GM23338 (cell line): ENCODE results near the gene VSTM2L. TPM values are rescaled to one million over a fixed set of nuclear protein-coding genes. Genes with fewer than 3 reads are reported as not detected.

Experiments
- ATAC-seq: fragments of 200-7000 bp; cut with Tn5 transposase; 3 replicates; pipeline ENCODE4 v1.9.1; 2020
- DNase-seq: peaks from one replicate; pipeline ENCODE4 v3.0.0-alpha.2; 2015; ENCODE audit warnings: low spot score
- H2AFZ ChIP-seq: fragments of 200-600 bp; sonication (generic); 2 replicates; pipeline ENCODE4 v1.8.0; 2016; ENCODE audit warnings: antibody characterized with exemption, mild to moderate bottlenecking, moderate library complexity
- H3F3A ChIP-seq: fragments of 200-600 bp; sonication (generic); replicated peaks from 2 replicates; pipeline ENCODE4 v1.8.0; 2017; ENCODE audit warnings: antibody characterized with exemption, mixed run types, low read depth
- H3K27ac ChIP-seq: fragments of 200-600 bp; sonication (generic); 2 replicates; pipeline ENCODE4 v1.6.1; 2016; ENCODE audit warnings: low read depth
- H3K27me3 ChIP-seq: fragments of 200-600 bp; sonication (generic); 2 replicates; pipeline ENCODE4 v1.8.0; 2016; ENCODE audit warnings: mild to moderate bottlenecking, mixed run types, moderate library complexity; ENCODE audit not compliant: insufficient read depth
- H3K36me3 ChIP-seq: fragments of 200-600 bp; sonication (generic); 2 replicates; pipeline ENCODE4 v1.8.0; 2016; ENCODE audit warnings: mild to moderate bottlenecking; ENCODE audit not compliant: insufficient read depth
- H3K4me1 ChIP-seq: fragments of 200-600 bp; sonication (generic); 2 replicates; pipeline ENCODE4 v1.8.0; 2016; ENCODE audit warnings: mild to moderate bottlenecking, moderate library complexity; ENCODE audit not compliant: insufficient read depth
- H3K4me2 ChIP-seq: fragments of 200-600 bp; sonication (generic); 2 replicates; pipeline ENCODE4 v1.7.1; 2017; ENCODE audit warnings: mixed run types
- H3K4me3 ChIP-seq: fragments of 200-600 bp; sonication (generic); 2 replicates; pipeline ENCODE4 v1.6.1; 2016; ENCODE audit warnings: mixed run types
- H3K79me2 ChIP-seq: fragments of 200-600 bp; sonication (generic); replicated peaks from 2 replicates; pipeline ENCODE4 v1.8.0; 2017; ENCODE audit warnings: mild to moderate bottlenecking; ENCODE audit not compliant: insufficient read depth
- H3K9me2 ChIP-seq: fragments of 200-600 bp; sonication (generic); 2 replicates; pipeline ENCODE4 v1.8.0; 2017; ENCODE audit not compliant: insufficient read depth
- H4K20me1 ChIP-seq: fragments of 200-600 bp; sonication (generic); replicated peaks from 2 replicates; pipeline ENCODE4 v1.8.0; 2017; ENCODE audit warnings: mild to moderate bottlenecking; ENCODE audit not compliant: insufficient read depth
- H3K27ac Mint-ChIP-seq: 2 replicates; pipeline ENCODE4 v1.8.0; 2020; ENCODE audit warnings: inconsistent platforms, mild to moderate bottlenecking, moderate library complexity, mixed read lengths
- H3K27me3 Mint-ChIP-seq: 3 replicates; pipeline ENCODE4 v1.8.0; 2022; ENCODE audit warnings: low read depth, mild to moderate bottlenecking, moderate library complexity, mixed read lengths, inconsistent platforms; ENCODE audit not compliant: insufficient read depth, poor library complexity
- H3K36me3 Mint-ChIP-seq: 3 replicates; pipeline ENCODE4 v1.8.0; 2021; ENCODE audit warnings: low read depth, mild to moderate bottlenecking, inconsistent platforms, moderate library complexity, mixed read lengths
- H3K4me1 Mint-ChIP-seq: 3 replicates; pipeline ENCODE4 v1.8.0; 2020; ENCODE audit warnings: mild to moderate bottlenecking, inconsistent platforms, mixed read lengths
- H3K4me3 Mint-ChIP-seq: 3 replicates; pipeline ENCODE4 v1.8.0; 2021; ENCODE audit warnings: moderate library complexity, mild to moderate bottlenecking, inconsistent platforms, mixed read lengths
- H3K9me3 Mint-ChIP-seq: 3 replicates; pipeline ENCODE4 v1.8.0; 2020; ENCODE audit warnings: moderate library complexity, mild to moderate bottlenecking, inconsistent platforms, mixed read lengths
- EZH2 ChIP-seq: fragments of 200-600 bp; sonication (generic); IDR thresholded peaks from one replicate; pipeline ENCODE4 v1.8.0; 2017; ENCODE audit warnings: antibody characterized with exemption, mild to moderate bottlenecking, low read depth; ENCODE audit not compliant: unreplicated experiment
- ZNF331 ChIP-seq: fragments of 250-450 bp; sonication (Bioruptor Pico); IDR thresholded peaks from 2 replicates; pipeline ENCODE4 v1.5.0; 2020; ENCODE audit warnings: low read depth, mild to moderate bottlenecking, moderate library complexity
- polyA plus RNA-seq: library from polyadenylated mRNA; unstranded; fragments of >200 nt; fragmentation: Nextera tagmentation; extraction: Ambion mirVana; gene quantifications from 2 replicates; pipeline ENCODE4 v1.2.1, GENCODE V29; 2016
- total RNA-seq: library from RNA; depleted of rRNA; stranded (reverse); fragments of >200 nt; shearing (Covaris generic); gene quantifications from 2 replicates; pipeline ENCODE4 v1.2.3, GENCODE V29; 2014
- TF ChIP-seq, protein P1 (sequence below): fragments of 250-450 bp; sonication (Bioruptor Pico); IDR thresholded peaks from 2 replicates; pipeline ENCODE4 v1.5.0; 2020; ENCODE audit warnings: mild to moderate bottlenecking, moderate library complexity

Gene VSTM2L
- total and polyA plus RNA-seq, 2 experiments from 2014 or later = 0.60 to 1.9 TPM

- TF ChIP-seq, protein P1, sequence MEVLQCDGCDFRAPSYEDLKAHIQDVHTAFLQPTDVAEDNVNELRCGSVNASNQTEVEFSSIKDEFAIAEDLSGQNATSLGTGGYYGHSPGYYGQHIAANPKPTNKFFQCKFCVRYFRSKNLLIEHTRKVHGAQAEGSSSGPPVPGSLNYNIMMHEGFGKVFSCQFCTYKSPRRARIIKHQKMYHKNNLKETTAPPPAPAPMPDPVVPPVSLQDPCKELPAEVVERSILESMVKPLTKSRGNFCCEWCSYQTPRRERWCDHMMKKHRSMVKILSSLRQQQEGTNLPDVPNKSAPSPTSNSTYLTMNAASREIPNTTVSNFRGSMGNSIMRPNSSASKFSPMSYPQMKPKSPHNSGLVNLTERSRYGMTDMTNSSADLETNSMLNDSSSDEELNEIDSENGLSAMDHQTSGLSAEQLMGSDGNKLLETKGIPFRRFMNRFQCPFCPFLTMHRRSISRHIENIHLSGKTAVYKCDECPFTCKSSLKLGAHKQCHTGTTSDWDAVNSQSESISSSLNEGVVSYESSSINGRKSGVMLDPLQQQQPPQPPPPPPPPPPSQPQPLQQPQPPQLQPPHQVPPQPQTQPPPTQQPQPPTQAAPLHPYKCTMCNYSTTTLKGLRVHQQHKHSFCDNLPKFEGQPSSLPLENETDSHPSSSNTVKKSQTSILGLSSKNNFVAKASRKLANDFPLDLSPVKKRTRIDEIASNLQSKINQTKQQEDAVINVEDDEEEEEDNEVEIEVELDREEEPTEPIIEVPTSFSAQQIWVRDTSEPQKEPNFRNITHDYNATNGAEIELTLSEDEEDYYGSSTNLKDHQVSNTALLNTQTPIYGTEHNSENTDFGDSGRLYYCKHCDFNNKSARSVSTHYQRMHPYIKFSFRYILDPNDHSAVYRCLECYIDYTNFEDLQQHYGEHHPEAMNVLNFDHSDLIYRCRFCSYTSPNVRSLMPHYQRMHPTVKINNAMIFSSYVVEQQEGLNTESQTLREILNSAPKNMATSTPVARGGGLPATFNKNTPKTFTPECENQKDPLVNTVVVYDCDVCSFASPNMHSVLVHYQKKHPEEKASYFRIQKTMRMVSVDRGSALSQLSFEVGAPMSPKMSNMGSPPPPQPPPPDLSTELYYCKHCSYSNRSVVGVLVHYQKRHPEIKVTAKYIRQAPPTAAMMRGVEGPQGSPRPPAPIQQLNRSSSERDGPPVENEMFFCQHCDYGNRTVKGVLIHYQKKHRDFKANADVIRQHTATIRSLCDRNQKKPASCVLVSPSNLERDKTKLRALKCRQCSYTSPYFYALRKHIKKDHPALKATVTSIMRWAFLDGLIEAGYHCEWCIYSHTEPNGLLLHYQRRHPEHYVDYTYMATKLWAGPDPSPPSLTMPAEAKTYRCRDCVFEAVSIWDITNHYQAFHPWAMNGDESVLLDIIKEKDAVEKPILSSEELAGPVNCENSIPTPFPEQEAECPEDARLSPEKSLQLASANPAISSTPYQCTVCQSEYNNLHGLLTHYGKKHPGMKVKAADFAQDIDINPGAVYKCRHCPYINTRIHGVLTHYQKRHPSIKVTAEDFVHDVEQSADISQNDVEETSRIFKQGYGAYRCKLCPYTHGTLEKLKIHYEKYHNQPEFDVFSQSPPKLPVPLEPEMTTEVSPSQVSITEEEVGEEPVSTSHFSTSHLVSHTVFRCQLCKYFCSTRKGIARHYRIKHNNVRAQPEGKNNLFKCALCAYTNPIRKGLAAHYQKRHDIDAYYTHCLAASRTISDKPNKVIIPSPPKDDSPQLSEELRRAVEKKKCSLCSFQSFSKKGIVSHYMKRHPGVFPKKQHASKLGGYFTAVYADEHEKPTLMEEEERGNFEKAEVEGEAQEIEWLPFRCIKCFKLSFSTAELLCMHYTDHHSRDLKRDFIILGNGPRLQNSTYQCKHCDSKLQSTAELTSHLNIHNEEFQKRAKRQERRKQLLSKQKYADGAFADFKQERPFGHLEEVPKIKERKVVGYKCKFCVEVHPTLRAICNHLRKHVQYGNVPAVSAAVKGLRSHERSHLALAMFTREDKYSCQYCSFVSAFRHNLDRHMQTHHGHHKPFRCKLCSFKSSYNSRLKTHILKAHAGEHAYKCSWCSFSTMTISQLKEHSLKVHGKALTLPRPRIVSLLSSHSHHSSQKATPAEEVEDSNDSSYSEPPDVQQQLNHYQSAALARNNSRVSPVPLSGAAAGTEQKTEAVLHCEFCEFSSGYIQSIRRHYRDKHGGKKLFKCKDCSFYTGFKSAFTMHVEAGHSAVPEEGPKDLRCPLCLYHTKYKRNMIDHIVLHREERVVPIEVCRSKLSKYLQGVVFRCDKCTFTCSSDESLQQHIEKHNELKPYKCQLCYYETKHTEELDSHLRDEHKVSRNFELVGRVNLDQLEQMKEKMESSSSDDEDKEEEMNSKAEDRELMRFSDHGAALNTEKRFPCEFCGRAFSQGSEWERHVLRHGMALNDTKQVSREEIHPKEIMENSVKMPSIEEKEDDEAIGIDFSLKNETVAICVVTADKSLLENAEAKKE (CRISPR knock-in tag) = no peak
These were observed 41.6 kb downstream of the VSTM2L start (continued) for GRCh38 chr20:37944456-37944981.

DNA sequence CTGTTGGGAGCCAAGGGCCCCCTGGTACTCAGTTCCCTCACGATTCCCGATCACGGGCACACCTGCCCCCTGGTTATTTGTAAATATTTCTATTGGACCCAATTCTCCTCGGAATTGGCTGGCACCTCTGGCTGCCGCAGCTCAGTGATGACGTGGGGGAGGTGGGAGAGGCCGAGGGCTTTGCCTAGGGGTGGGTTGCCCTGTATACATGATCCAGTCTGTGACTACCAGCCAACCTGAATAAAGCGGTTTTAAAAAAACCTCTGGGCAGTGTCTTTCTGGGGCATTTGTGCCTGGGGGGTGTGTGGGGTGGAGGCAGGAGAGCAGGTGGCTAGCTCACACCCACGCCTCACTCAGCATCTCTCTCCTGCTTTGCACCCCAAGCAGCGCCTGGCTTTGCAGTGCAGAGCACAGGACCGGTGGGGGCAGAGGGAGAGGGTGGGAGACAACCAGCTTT, 42.2 kb downstream of the VSTM2L start:
- no peaks in the 10 kb centered on the region; the same call in 2 of the 3 replicates for H3K36me3 Mint-ChIP-seq
- Histone ChIP-seq H3K4me3 (no peak overlapping the region), H3K9me2 (no peaks in the 10 kb centered on the region), H3K36me3 (no peaks in the 10 kb centered on the region), H3K79me2 (no peaks in the 10 kb centered on the region), H3K4me1 (peaks cover 5% of the 10 kb centered on the region; the same call in 1 of the 2 replicates), H2AFZ (no peak overlapping the region), H3K4me2 (no peak overlapping the region), H4K20me1 (no peaks in the 10 kb centered on the region), H3K27ac (no peak overlapping the region), H3K27me3 (no peaks in the 10 kb centered on the region), H3F3A (no peaks in the 10 kb centered on the region)
- no peak for DNase-seq
- TF ChIP-seq ZNF331 (CRISPR knock-in tag) = no peak
- H3K4me1 Mint-ChIP-seq = peaks cover 3% of the 10 kb centered on the region; the same call in 2 of the 3 replicates
- no peak for ATAC-seq
- peaks cover 4% of the 10 kb centered on the region for H3K27me3 Mint-ChIP-seq
- H3K27ac Mint-ChIP-seq = no peak overlapping the region
- peaks cover 13% of the 10 kb centered on the region for H3K9me3 Mint-ChIP-seq
- no peak overlapping the region for H3K4me3 Mint-ChIP-seq

DNA sequence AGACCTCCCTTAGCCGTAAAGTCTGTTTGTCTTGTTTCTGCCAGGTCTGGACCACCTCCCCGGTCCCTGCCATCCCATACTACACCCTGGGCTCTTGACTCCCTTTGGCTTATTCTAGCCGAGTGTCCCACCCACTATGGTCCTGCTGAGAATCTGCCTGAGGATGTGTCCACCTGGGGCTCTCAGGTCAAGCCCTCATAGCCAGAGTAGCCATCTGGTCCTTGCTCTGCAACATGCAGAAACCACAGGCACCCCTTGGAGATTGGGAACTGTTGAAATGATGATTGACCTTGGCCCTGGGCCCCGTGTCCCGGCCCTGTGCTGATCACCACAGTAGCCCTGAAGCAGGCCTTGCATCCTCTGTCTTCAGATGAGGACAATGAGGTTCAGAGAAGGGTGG, 44.0 kb downstream of the VSTM2L start:
- H3K4me1 Mint-ChIP-seq = no peaks in the 10 kb centered on the region; the same call in 2 of the 3 replicates
- H3K36me3 Mint-ChIP-seq = no peaks in the 10 kb centered on the region; the same call in 2 of the 3 replicates
- Histone ChIP-seq H3K27me3 (no peaks in the 10 kb centered on the region), H3K4me3 (no peak overlapping the region), H3K36me3 (no peaks in the 10 kb centered on the region), H2AFZ (no peak overlapping the region), H3K79me2 (no peaks in the 10 kb centered on the region), H3K4me2 (no peak overlapping the region), H3K9me2 (no peaks in the 10 kb centered on the region), H4K20me1 (no peaks in the 10 kb centered on the region), H3K4me1 (peaks cover 5% of the 10 kb centered on the region; the same call in 1 of the 2 replicates), H3K27ac (no peak overlapping the region), H3F3A (no peaks in the 10 kb centered on the region)
- DNase-seq (no peak), ATAC-seq (no peak)
- H3K27me3 Mint-ChIP-seq = peaks cover 4% of the 10 kb centered on the region
- no peak for TF ChIP-seq EZH2
- no peak overlapping the region for H3K27ac Mint-ChIP-seq
- peaks cover 13% of the 10 kb centered on the region for H3K9me3 Mint-ChIP-seq
- H3K4me3 Mint-ChIP-seq = no peak overlapping the region
